Inferior parietal cortex (tissue), 1 donor: ENCODE results near the gene KERA.

ENCODE experiments used
- DNase-seq: peaks from one replicate; pipeline ENCODE4 v3.0.0-alpha.2; 2016; ENCODE audit errors: extremely low spot score

KERA gene

GRCh38 chr12:91073426-91073825 is 15.6 kb upstream of the KERA start:
- DNase-seq, result no peak

GRCh38 chr12:91072931-91073330 is 15.1 kb upstream of the KERA start:
- no peak for DNase-seq

GRCh38 chr12:91070936-91071335 is 13.1 kb upstream of the KERA start:
- DNase-seq, result no peak

- DNase-seq, result no peak
These were observed 7.6 kb upstream of the KERA start for GRCh38 chr12:91065396-91065795.

GRCh38 chr12:91064640-91065039 is 6.8 kb upstream of the KERA start:
- DNase-seq, result no peak

GRCh38 chr12:91061091-91061490 is 3.3 kb upstream of the KERA start:
- DNase-seq, result no peak

GRCh38 chr12:91059211-91059610 is 1.4 kb upstream of the KERA start:
- DNase-seq, result no peak

GRCh38 chr12:91058786-91059185 is 962 bp upstream of the KERA start:
- no peak for DNase-seq

- no peak for DNase-seq
These were observed 1.3 kb downstream of the KERA start for GRCh38 chr12:91056488-91056887.

GRCh38 chr12:91055976-91056375 is 1.8 kb downstream of the KERA start:
- DNase-seq, result no peak

GRCh38 chr12:91053951-91054715 is 3.7 kb downstream of the KERA start:
- no peak for DNase-seq

GRCh38 chr12:91052026-91052425 is 5.8 kb downstream of the KERA start:
- DNase-seq, result no peak

GRCh38 chr12:91044586-91044985 is 13.2 kb downstream of the KERA start:
- no peak for DNase-seq

- DNase-seq, result no peak
These were observed 14.4 kb downstream of the KERA start for GRCh38 chr12:91043408-91043807.

- DNase-seq, result no peak
These were observed 17.6 kb downstream of the KERA start for GRCh38 chr12:91040096-91040755.

GRCh38 chr12:91037276-91037675 is 20.5 kb downstream of the KERA start:
- no peak for DNase-seq

- DNase-seq, result no peak
These were observed 24.6 kb downstream of the KERA start for GRCh38 chr12:91033251-91033650.

- DNase-seq, result no peak
These were observed 34.4 kb downstream of the KERA start for GRCh38 chr12:91023326-91024004.

GRCh38 chr12:91021076-91021475 is 36.7 kb downstream of the KERA start:
- no peak for DNase-seq

GRCh38 chr12:91019455-91019854 is 38.4 kb downstream of the KERA start:
- DNase-seq, result no peak

GRCh38 chr12:91017511-91018263 is 40.1 kb downstream of the KERA start:
- DNase-seq, result no peak

- DNase-seq, result no peak
These were observed 40.8 kb downstream of the KERA start for GRCh38 chr12:91017043-91017442.
